Measurements from ENCODE around the gene ACTL10. TPM values are rescaled to one million over a fixed set of nuclear protein-coding genes. Genes with fewer than 3 reads are reported as not detected.

Gene ACTL10
- total RNA-seq, 4 donors from 2014 or later = 0.54 to 2.7 (median 2.1) TPM

- no peak for TF ChIP-seq EP300 (IDR thresholded peaks at IDR 0.05)
- H3K4me1 ChIP-seq = peaks cover 0 to 17% (median 1%) of the 10 kb centered on the region in 3 donors
- WGBS, 2 donors (ENCODE audit: low coverage in 1 of 2) = 100% methylated on average over 1 of the region's 4 CpGs; no CpG with 5 or more reads in 1 of the 2 donors
- H3K27me3 ChIP-seq = no peaks in the 10 kb centered on the region
- H3K4me3 ChIP-seq = no peak overlapping the region
- H3K9me3 ChIP-seq = no peaks in the 10 kb centered on the region
- H3K27ac ChIP-seq = no peak overlapping the region
- H3K36me3 ChIP-seq = peaks cover 0 to 49% of the 10 kb centered on the region in 2 donors
- ATAC-seq = no peak
These were observed 7.8 kb upstream of the ACTL10 start for GRCh38 chr20:33658929-33659328.

- ATAC-seq = no peak
- H3K27ac ChIP-seq = no peak overlapping the region
- peaks cover 0 to 49% of the 10 kb centered on the region in 2 donors for H3K36me3 ChIP-seq
- H3K4me3 ChIP-seq = no peak overlapping the region
- TF ChIP-seq POLR2A (IDR thresholded peaks at IDR 0.05) (no peak), POLR2AphosphoS5 (IDR thresholded peaks at IDR 0.05) (no peak), CTCF (IDR thresholded peaks at IDR 0.05) (no peak), EP300 (IDR thresholded peaks at IDR 0.05) (no peak)
- H3K27me3 ChIP-seq = no peaks in the 10 kb centered on the region
- H3K9me3 ChIP-seq = no peaks in the 10 kb centered on the region
- H3K4me1 ChIP-seq = peaks cover 0 to 22% (median 4%) of the 10 kb centered on the region in 3 donors
- WGBS, 2 donors (ENCODE audit: low coverage in 1 of 2) = no CpG with 5 or more reads among the region's 32 CpGs
These were observed 7.3 kb upstream of the ACTL10 start for GRCh38 chr20:33659341-33660034.

GRCh38 chr20:33660035-33660684 lies 6.6 kb upstream of the ACTL10 start:
- H3K27me3 ChIP-seq = no peaks in the 10 kb centered on the region
- H3K4me3 ChIP-seq = no peak overlapping the region
- TF ChIP-seq CTCF (IDR thresholded peaks at IDR 0.05) = no peak
- TF ChIP-seq POLR2AphosphoS5 (IDR thresholded peaks at IDR 0.05) = no peak
- no peak for ATAC-seq
- H3K9me3 ChIP-seq = no peaks in the 10 kb centered on the region
- H3K4me1 ChIP-seq = peaks cover 0 to 26% (median 4%) of the 10 kb centered on the region in 3 donors
- H3K36me3 ChIP-seq = peaks cover 0 to 49% of the 10 kb centered on the region in 2 donors
- WGBS, 2 donors (ENCODE audit: low coverage in 1 of 2) = no CpG with 5 or more reads among the region's 21 CpGs
- H3K27ac ChIP-seq = no peak overlapping the region

GRCh38 chr20:33660685-33661058 lies 6.1 kb upstream of the ACTL10 start:
- Histone ChIP-seq H3K36me3 (peaks cover 0 to 49% of the 10 kb centered on the region in 2 donors), H3K27me3 (no peaks in the 10 kb centered on the region), H3K4me1 (peaks cover 0 to 29% (median 5%) of the 10 kb centered on the region in 3 donors), H3K27ac (no peak overlapping the region), H3K9me3 (no peaks in the 10 kb centered on the region), H3K4me3 (no peak overlapping the region)
- WGBS, 2 donors (ENCODE audit: low coverage in 1 of 2) = 86 to 89% methylated on average over 3 to 4 of the region's 7 CpGs
- no peak for ATAC-seq
- TF ChIP-seq POLR2A (IDR thresholded peaks at IDR 0.05) (no peak), EP300 (IDR thresholded peaks at IDR 0.05) (no peak), CTCF (IDR thresholded peaks at IDR 0.05) (no peak), POLR2AphosphoS5 (IDR thresholded peaks at IDR 0.05) (no peak)

- H3K36me3 ChIP-seq = peaks cover 0 to 38% of the 10 kb centered on the region in 2 donors
- H3K4me1 ChIP-seq = peaks cover 0 to 44% (median 13%) of the 10 kb centered on the region in 3 donors
- peak within 1 kb of the TSS; percentile 9 to 93 (median 90) for H3K27ac ChIP-seq
- no peaks in the 10 kb centered on the region for H3K9me3 ChIP-seq
- H3K4me3 ChIP-seq = peak within 1 kb of the TSS; percentile 43 to 62
- no peak for ATAC-seq
- no peak for TF ChIP-seq CTCF (IDR thresholded peaks at IDR 0.05)
- no peak for TF ChIP-seq POLR2AphosphoS5 (IDR thresholded peaks at IDR 0.05)
- no peak for TF ChIP-seq EP300 (IDR thresholded peaks at IDR 0.05)
- TF ChIP-seq POLR2A (IDR thresholded peaks at IDR 0.05) = no peak
- H3K27me3 ChIP-seq = no peaks in the 10 kb centered on the region
- WGBS, 2 donors (ENCODE audit: low coverage in 1 of 2) = 86 to 100% methylated on average over 1 to 8 of the region's 10 CpGs
These were observed 4.6 kb upstream of the ACTL10 start, which contains the start of gene C20orf144 for GRCh38 chr20:33662172-33662571. Gene C20orf144, plus strand, starts transcription at chr20:33662327. Its CDS starts 19 bp downstream, at chr20:33662346.
